Spleen (tissue), 7 donors: ENCODE results near the gene PARVG.

ENCODE experiments used
- POLR2A ChIP-seq, 3 donors: fragments of 450-650 bp; IDR thresholded peaks; one replicate each; pipeline ENCODE4 v1.5.1; 2017; ENCODE audit warnings: antibody characterized with exemption in 3 of 3, mild to moderate bottlenecking in 1 of 3
- TF ChIP-seq, protein P1 (sequence below), 11 experiments: fragments of 200-600 bp in 7 of 11; fragments of 450-650 bp in 4 of 11; sonication (generic) in 4 of 11; IDR thresholded peaks in 8 of 11; conservative IDR thresholded peaks in 3 of 11; 1 replicate in 7 of 11; 2 replicates in 4 of 11; pipeline versions ENCODE4 v1.4.0 to v1.8.0; 2016 to 2021; ENCODE audit warnings: antibody characterized with exemption in 11 of 11, inconsistent platforms in 4 of 11, mild to moderate bottlenecking in 1 of 11
- donor health status: DM: no; HTN: no; CAD: no; lungs with moderate emphysema.
- donor health status: DM: no; HTN: no; CAD: no.
- donor health status: DM: no; HTN: no; CAD: no.

DNA sequence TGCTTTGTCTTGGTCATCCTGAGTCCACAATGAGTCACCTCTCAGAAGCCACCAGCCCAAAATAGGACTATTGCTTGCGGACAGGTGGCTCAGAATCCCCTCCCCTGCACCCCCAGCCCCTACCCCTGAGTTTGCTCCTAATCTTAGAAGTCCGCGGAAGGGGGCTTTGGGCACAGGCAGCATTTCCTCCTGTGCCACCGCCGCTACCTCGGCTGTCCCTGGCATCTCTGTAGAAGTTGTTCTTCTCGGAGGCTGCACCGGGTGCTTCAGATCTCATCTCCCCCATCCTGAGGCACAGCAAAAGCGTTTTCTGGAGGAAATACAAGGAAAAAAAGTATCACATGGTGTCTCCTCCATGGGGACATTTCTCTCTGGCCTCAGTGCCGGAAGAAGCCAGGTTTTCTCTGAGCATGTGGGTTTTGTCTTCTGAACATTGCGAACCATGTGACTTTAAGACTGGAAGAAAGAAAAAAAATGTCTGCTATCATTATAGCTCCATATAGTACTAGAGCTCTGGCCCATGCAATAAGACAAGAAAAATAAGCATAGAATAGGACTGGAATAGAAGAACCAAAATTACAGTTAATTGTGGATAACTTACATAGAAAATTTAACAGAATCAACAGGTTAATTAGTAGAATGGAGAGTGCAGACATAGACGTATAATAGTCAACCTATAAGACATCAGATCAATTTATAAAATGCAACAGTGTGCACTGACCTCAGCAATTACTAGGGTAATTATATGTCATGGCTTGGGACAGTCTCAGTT lies 68.8 kb downstream of the PARVG start:
- TF ChIP-seq, protein P1, sequence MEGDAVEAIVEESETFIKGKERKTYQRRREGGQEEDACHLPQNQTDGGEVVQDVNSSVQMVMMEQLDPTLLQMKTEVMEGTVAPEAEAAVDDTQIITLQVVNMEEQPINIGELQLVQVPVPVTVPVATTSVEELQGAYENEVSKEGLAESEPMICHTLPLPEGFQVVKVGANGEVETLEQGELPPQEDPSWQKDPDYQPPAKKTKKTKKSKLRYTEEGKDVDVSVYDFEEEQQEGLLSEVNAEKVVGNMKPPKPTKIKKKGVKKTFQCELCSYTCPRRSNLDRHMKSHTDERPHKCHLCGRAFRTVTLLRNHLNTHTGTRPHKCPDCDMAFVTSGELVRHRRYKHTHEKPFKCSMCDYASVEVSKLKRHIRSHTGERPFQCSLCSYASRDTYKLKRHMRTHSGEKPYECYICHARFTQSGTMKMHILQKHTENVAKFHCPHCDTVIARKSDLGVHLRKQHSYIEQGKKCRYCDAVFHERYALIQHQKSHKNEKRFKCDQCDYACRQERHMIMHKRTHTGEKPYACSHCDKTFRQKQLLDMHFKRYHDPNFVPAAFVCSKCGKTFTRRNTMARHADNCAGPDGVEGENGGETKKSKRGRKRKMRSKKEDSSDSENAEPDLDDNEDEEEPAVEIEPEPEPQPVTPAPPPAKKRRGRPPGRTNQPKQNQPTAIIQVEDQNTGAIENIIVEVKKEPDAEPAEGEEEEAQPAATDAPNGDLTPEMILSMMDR (IDR thresholded peaks at IDR 0.05 in 8 of 11, conservative IDR thresholded peaks at IDR 0.05 in 3 of 11) = no peak
- no peak for TF ChIP-seq POLR2A (IDR thresholded peaks at IDR 0.05)
